SH-SY5Y (cell line): ENCODE data around the gene MAST4.

Experiments used
- GATA2 ChIP-seq: IDR thresholded peaks from 2 replicates; pipeline ENCODE4 v1.6.1; 2011; ENCODE audit warnings: mild to moderate bottlenecking, low read depth, low read length
- GATA3 ChIP-seq: IDR thresholded peaks from 2 replicates; pipeline ENCODE4 v1.6.1; 2011; ENCODE audit warnings: low read depth, mild to moderate bottlenecking, low read length, moderate library complexity

GRCh38 chr5:67173959-67174358 is 577.8 kb downstream of the MAST4 start:
- no peak for TF ChIP-seq GATA3
- TF ChIP-seq GATA2 = no peak
